B cell (primary cell): ENCODE results near the gene RAB5B.

Experiments
- CTCF ChIP-seq: fragments of 200-600 bp; IDR thresholded peaks from one replicate; pipeline ENCODE4 v1.8.0; 2022; ENCODE audit warnings: antibody characterized with exemption, mild to moderate bottlenecking
- EZH2 ChIP-seq: IDR thresholded peaks from 2 replicates; pipeline ENCODE4 v1.6.1; 2012; ENCODE audit warnings: borderline replicate concordance, low read depth, mild to moderate bottlenecking, moderate library complexity, low read length; ENCODE audit not compliant: insufficient read depth, poor library complexity, severe bottlenecking

DNA sequence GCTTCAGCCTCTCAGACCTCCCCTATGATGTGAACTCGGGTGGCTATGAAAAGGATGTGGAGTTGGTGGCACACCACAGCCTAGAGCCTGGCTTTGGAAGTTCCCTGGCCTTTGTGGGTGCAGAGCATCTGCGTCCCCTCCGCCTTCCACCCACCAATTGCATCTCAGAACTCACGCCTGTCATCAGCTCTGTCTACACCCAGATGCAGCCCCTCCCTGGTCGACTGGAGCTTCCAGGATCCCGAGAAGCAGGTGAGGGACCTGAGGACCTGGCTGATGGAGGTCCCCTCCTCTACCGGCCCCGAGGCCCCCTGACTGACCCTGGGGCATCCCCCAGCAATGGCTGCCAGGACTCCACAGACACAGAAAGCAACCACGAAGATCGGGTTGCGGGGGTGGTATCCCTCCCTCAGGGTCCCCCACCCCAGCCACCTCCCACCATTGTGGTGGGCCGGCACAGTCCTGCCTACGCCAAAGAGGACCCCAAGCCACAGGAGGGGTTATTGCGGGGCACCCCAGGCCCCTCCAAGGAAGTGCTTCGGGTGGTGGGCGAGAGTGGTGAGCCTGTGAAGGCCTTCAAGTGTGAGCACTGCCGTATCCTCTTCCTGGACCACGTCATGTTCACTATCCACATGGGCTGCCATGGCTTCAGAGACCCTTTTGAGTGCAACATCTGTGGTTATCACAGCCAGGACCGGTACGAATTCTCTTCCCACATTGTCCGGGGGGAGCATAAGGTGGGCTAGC lies 60.9 kb downstream of the RAB5B start:
- TF ChIP-seq CTCF (no peak), EZH2 (no peak)
